DOHH2 (cell line): ENCODE results near the gene AGBL4.

Experiments
- CTCF ChIP-seq: fragments of 200-600 bp; sonication (generic); IDR thresholded peaks from one replicate; pipeline ENCODE4 v1.5.1; 2014; ENCODE audit warnings: antibody characterized with exemption, mild to moderate bottlenecking, low read depth, low read length; ENCODE audit not compliant: poor library complexity, severe bottlenecking
- EZH2phosphoT487 ChIP-seq: fragments of 200-600 bp; sonication (generic); IDR thresholded peaks from 2 replicates; pipeline ENCODE4 v1.6.1; 2017; ENCODE audit warnings: borderline replicate concordance, mild to moderate bottlenecking, antibody characterized with exemption, low read length, moderate library complexity, mixed read lengths

DNA sequence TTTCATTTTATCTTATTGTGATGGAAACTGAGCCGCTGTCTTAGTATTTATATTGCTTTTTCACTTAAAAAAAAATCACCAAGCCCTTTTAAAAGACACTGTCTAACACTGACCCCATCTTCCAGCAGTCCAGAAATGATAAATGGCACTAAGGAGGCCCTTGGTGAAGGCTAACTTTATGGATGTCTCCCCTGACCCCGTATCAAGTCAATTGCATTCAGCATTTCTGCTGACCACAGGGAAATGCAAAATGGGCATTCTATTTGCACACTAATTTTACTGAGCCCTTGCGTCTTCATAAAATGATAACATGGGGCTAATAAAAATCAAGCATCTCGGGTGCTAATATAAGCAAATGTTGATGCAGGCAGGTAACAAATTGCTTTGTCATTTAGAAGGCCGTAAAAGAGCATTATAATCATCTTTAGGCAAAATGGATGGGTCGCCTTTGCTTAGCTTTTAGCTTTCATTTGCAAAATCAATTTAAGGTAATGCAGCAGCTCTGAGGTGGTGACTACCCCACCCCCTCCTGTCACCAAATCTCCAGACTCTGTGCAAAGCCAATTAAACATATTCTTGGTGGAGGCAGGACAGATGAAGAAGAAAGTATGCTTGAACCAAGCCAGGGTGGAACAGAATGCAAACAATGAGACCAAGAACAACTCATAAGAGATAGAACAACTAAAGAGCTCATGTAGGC is 1357.9 kb downstream of the AGBL4 start:
- TF ChIP-seq CTCF (no peak), EZH2phosphoT487 (no peak)
